Measurements from ENCODE around the gene GALNT16. TPM values are rescaled to one million over a fixed set of nuclear protein-coding genes. Genes with fewer than 3 reads are reported as not detected.

The GALNT16 gene
- total RNA-seq, 4 donors from 2014 or later = 5.1 to 8.9 (median 8.7) TPM

GRCh38 chr14:69234106-69234505 is 25.9 kb upstream of the GALNT16 start:
- TF ChIP-seq CTCF (IDR thresholded peaks at IDR 0.05; ENCODE audit: low read depth) = no peak

DNA sequence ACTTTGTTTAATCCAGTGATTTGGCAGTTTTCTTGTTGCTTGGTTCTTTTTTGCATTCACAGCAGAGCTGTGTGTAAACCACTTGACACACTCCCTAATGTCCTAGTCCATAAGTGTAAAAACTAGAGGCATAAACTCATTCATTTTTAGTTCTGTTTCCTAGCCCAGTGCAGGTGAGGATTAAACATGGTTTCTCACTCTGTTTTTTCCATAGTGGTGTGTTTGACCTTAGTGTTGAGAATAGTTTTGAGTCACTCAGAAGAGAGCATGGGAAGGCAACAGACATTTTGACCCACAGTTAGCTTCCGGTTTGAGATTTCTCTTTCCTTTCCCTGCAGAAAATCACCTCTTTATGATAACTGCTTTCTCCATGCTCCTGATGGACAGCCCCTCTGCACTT is 24.2 kb upstream of the GALNT16 start:
- TF ChIP-seq CTCF (IDR thresholded peaks at IDR 0.05; ENCODE audit: low read depth) = no peak

GRCh38 chr14:69237142-69237541 is 22.8 kb upstream of the GALNT16 start:
- TF ChIP-seq CTCF (IDR thresholded peaks at IDR 0.05; ENCODE audit: low read depth) = no peak

DNA sequence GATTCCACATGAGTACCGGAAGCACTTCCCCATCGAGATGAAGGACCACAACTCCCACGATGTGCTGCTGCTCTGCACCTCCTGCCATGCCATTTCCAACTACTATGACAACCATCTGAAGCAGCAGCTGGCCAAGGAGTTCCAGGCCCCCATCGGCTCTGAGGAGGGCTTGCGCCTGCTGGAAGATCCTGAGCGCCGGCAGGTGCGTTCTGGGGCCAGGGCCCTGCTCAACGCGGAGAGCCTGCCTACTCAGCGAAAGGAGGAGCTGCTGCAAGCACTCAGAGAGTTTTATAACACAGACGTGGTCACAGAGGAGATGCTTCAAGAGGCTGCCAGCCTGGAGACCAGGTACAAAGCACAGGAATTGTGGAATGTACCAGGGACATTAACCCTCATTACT is 22.4 kb upstream of the GALNT16 start:
- TF ChIP-seq CTCF (IDR thresholded peaks at IDR 0.05; ENCODE audit: low read depth) = no peak

DNA sequence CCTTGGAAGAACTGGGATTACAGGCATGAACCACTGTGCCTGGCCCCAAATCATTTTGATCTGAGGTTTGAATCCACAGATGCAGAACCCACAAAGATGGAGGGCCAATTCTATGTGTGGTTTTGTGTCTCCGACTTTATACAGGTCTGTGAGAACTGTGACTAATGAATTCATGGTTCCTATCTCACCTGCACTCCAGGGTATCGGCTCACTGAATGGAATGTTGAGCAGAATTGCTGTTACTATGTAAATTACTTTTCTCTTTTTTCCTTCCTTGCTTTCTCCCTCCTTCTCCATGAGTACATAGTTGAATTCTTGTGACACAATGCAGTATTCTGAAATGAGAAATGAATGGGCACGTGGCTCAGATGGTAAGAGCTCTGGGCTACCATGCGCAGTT is 21.1 kb upstream of the GALNT16 start:
- TF ChIP-seq CTCF (IDR thresholded peaks at IDR 0.05; ENCODE audit: low read depth) = no peak

GRCh38 chr14:69240527-69241173 is 19.3 kb upstream of the GALNT16 start:
- no peak for TF ChIP-seq CTCF (IDR thresholded peaks at IDR 0.05; ENCODE audit: low read depth)

DNA sequence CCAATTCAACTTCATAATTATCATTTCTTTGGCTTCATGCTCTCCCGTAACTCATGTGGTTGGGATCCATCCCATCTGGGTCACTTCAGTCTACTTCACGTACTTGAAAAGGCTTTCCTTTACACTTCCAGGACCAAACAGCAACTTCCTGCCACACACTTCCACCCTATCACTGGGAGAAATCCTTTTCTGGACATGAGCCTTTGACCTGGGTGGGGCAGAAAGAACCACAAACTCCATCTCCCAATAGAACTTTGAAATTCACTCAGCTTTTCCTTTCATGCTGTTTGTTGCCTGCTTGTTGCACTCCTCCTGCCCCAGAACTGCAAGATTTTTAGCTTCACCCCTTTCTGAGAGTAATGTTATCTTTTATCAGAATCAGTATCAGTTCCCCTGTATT is 18.4 kb upstream of the GALNT16 start:
- TF ChIP-seq CTCF (IDR thresholded peaks at IDR 0.05; ENCODE audit: low read depth) = no peak

Measured in subcutaneous adipose tissue (tissue), 4 donors.